NCI-H748 treated with DMSO at 0.1 percent for 48 hours (cell line): Measurements from ENCODE around the gene XKR7.

ENCODE experiments used
- DNase-seq: peaks from one replicate; lab custom pipeline; 2025; lab: John Stamatoyannopoulos, UW

Gene XKR7

GRCh38 chr20:31945319-31945718 lies 22.6 kb upstream of the XKR7 start:
- no peak for DNase-seq

- DNase-seq: no peak
These were observed 22.2 kb upstream of the XKR7 start for GRCh38 chr20:31945785-31946184.

GRCh38 chr20:31948008-31948407 lies 19.9 kb upstream of the XKR7 start:
- DNase-seq: no peak

DNA sequence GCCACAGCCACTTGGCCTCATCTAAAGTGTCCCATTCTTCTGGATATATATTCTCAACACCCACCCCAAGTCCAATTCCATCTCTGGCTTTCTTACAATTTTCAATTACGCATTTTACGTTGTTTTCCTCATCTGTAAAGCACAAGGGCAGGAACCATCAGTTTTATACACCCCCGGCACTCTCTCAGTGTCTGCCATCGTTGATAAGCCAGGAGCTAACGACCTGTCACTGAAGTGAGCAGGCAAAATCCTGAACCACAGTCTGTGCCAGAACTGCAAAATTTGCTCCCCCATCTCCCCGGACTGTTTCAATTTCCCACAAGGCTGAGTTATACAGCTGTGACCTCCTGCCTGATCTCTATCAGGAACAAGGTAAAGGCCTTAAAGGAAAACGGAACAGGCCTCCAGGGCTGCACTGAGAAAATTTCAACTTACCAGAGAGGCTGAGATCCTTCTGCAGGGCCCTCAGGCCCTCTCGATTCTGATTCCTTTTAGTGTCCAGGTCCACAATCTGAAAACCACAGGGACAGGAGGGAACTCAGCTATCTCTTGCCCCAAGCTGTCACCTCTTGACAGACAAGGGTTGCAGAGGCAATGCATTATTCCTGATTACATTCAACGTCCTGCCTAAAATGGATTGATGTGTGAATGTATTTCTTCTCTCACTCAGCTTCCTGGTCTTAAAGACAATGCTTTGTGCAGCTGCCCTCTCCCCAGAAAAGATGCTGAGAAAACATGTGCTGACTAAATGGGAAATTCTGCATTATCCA lies 17.9 kb upstream of the XKR7 start:
- no peak for DNase-seq

DNA sequence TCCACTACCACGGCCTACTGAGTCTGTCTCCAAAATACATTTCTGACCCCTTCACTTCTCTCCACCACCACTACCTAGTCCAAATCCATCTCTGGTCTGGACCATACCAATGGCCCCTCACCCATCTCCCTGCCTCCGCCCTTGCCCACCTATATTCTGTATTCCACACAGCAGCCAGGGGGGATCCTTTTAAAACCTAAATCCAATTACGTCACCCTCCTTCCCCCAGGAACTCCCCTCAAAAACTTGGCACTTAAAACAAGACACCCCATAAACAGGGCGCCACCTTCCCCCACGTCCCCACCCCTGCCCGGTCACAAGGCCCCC lies 16.8 kb upstream of the XKR7 start:
- no peak for DNase-seq

GRCh38 chr20:31951530-31952453 lies 16.2 kb upstream of the XKR7 start, which contains the start of gene PDRG1:
Gene PDRG1, minus strand, starts transcription at chr20:31952046. Its CDS starts 85 bp downstream, at chr20:31951961.
- peak; percentile 96 for DNase-seq

DNA sequence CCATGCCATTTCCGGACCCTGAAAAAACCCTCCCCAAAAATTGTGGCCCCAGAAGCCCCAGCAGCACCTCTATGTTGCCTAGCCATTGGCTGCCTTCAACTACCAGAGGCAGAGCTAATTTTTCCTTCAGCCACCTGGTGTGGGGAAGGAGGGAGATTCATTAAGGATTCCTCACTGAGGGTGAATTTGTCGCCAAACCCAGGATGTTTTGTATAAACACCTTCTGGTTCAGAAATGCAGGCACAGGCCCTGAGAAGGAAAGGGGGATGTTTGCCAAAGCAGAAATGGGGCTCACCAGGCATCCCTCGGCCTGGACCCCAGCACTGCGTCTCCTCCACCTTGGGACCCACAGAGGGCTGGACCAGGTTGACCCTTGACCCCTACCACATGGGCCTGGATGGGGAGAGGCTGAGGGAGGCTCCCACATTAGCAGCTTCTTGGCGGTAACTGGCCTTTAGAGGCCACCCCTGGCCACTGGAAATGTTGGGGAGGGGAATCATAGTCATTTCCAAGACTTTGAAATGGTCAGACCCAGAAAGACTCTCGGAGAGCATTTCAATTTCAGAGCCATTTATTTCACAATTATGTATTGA lies 14.3 kb upstream of the XKR7 start:
- no peak for DNase-seq

DNA sequence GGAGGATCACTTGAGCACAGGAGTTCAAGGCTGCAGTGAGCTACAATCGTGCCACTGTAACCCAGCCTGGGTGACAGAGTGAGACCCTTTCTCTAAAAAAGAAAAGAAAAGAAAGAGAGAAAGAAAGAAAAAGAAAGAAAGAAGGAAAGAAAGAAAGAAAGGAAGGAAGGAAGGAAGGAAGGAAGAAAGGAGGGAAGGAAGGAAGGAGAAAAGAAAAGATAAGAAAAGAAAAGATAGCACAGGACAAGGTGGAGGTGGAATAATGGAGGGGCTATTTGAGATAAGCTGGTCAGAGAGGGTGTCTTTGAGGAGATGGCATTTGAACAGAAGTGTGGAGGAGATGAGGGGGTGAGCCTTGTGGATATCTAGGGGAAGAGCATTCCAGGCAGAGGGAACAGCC lies 13.5 kb upstream of the XKR7 start:
- DNase-seq: no peak

GRCh38 chr20:31956556-31957526 lies 11.1 kb upstream of the XKR7 start:
- no peak for DNase-seq

- DNase-seq: no peak
These were observed 5.2 kb upstream of the XKR7 start for GRCh38 chr20:31962761-31963160.

DNA sequence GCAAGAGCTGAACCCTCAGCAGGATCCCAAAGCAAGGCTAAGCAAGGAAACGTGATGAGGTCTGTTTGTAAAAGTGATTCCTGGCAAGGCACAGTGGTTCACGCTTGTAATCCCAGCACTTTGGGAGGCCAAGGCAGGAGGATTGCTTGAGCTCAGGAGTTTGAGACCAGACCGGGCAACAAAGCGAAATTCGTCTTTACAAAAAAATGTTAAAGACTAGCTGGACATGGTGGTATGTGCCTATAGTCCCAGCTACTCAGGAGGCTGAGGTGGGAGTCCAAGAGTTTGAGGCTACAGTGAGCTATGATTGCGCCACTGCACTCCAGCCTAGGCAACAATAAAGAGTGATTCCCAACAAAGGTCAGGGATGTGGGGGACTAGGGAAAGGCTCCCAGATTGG lies 4.1 kb upstream of the XKR7 start:
- DNase-seq: no peak

DNA sequence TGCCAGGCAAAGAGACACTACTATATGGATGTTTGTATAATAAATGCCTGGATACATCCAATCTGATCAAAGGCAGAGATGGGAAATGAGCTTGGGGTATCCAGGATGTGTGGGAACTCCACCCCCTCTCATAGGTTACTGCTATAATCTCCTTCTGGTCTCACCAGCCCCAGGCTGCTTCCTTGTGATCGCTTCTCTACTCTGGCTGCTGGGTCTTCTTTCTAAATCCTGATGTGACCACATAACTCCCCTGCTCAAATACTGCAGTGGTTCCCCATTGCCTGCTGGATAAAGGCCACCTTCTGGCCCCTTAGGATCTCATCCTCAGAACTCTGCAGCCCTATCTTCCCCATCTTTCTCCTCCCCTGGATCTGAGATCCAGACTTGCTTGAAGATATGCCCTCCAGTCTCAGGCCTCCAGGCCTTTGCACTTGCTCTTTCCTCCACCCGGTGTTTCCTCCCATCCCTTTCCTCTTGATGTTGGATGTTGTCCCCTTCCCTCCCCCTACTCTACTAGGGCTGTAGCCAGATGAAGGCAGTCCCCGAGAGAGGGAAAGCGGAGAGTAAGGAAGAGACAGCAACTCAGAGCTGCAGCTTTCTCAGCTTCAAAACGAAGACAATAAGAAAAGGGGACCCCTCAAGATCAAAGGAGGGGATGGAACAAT lies 828 bp upstream of the XKR7 start:
- no peak for DNase-seq

- no peak for DNase-seq
These were observed 558 bp downstream of the XKR7 start for GRCh38 chr20:31968291-31969126.

GRCh38 chr20:31969991-31970390 lies 2.0 kb downstream of the XKR7 start:
- DNase-seq: no peak

DNA sequence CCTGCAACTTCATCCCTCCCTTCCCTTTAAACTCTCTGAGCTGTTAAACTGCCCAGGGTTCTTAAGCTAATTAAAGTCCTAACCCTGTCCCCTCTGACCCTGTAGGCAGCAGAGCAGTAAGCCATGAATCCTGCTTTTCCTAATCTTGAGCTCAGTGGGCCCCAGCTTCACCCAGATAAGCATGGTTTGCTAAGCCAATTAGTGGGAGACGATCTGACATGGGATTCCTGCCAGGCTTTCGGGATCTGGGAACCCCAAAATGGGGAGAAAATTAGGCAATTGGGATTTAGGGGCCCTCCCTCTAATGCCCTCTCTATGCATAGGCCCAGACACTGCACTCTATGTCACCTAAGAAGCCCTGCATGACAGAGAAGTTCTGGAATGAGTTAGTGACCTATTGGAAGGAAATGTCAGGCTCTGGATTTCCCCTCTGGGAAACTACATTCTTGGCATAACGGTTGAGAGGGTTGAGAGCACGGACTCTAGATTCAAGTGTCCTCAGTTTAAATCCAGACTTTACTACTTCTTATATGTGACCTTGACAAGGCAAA lies 4.6 kb downstream of the XKR7 start:
- DNase-seq: no peak

DNA sequence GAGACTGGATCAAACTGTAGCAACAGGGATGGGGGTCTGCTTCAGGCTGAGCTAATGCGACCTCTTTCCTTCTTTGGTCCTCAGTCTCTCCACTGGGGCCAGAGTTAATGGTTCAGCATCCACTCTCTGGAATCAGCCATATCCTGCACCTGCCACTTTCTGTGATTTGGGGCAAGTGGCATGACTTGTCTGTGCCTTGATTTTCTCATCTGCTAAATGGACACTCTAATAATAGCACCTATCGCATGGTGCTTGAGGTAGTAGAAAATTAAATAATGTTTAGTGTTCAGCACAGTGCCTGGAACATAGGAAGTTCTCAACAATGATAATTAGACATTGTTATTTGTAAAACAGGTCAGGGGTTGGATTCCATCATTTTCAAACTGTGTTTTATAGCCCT lies 6.3 kb downstream of the XKR7 start:
- no peak for DNase-seq

GRCh38 chr20:31974951-31975487 lies 7.1 kb downstream of the XKR7 start:
- DNase-seq: no peak

DNA sequence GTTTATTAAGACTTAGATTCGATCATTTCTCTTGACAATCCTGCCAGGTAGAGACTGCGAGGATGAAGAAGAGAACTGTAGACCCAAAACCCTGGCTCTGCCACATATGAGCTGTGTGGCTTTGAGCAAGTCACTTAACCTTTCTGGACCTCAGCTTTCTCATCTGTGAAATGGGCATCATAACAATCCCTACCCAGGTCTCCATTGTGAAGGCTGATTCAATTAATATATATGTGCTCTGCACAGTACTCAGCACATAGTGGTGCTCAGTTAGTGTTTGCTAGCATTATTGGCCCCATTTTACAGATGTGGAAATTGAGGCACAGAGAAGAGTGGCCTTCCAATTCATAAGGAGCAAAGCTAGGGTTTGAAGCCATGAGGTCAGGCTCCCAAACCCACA lies 7.9 kb downstream of the XKR7 start:
- no peak for DNase-seq

GRCh38 chr20:31977080-31977479 lies 9.1 kb downstream of the XKR7 start:
- no peak for DNase-seq
